Mesenchymal stem cell (in vitro differentiated cells and primary cell): ENCODE measurements around the gene ZNF284.
A peak's percentile ranks its signal among the peaks of the same experiment; 100 is the strongest.

Experiments used
- DNase-seq: peaks from one replicate; pipeline ENCODE4 v3.0.0-alpha.2; 2013
- H2AFZ ChIP-seq: one replicate; pipeline ENCODE4 v1.6.1; 2013; ENCODE audit warnings: low read depth, mild to moderate bottlenecking, control low read depth, inconsistent platforms, low read length, moderate library complexity
- H2AK5ac ChIP-seq: 2 replicates; pipeline ENCODE4 v1.6.1; 2013; ENCODE audit warnings: low read length, moderate library complexity, mild to moderate bottlenecking, inconsistent platforms; ENCODE audit not compliant: severe bottlenecking
- H2BK120ac ChIP-seq: one replicate; pipeline ENCODE4 v1.6.1; 2013; ENCODE audit warnings: low read depth, mild to moderate bottlenecking, inconsistent platforms, low read length, moderate library complexity
- H2BK12ac ChIP-seq, 2 experiments: one replicate each; pipeline ENCODE4 v1.6.1; 2013; ENCODE audit warnings: inconsistent platforms in 2 of 2, low read length in 2 of 2, mild to moderate bottlenecking in 2 of 2, moderate library complexity in 2 of 2, control low read depth in 1 of 2
- H2BK15ac ChIP-seq: one replicate; pipeline ENCODE4 v1.6.1; 2013; ENCODE audit warnings: mild to moderate bottlenecking, low read depth, inconsistent platforms; ENCODE audit not compliant: poor library complexity, severe bottlenecking
- H2BK5ac ChIP-seq: 2 replicates; pipeline ENCODE4 v1.6.1; 2013; ENCODE audit warnings: low read depth, mild to moderate bottlenecking, low read length, control low read depth, inconsistent platforms; ENCODE audit not compliant: poor library complexity, severe bottlenecking
- H3K14ac ChIP-seq, 2 experiments: one replicate each; pipeline ENCODE4 v1.6.1; 2013; ENCODE audit warnings: inconsistent platforms in 2 of 2, low read length in 2 of 2, control low read depth in 1 of 2, mild to moderate bottlenecking in 1 of 2, moderate library complexity in 1 of 2
- H3K18ac ChIP-seq, 2 experiments: one replicate each; pipeline ENCODE4 v1.6.1; 2013; ENCODE audit warnings: inconsistent platforms in 2 of 2, low read length in 2 of 2, control low read depth in 1 of 2, low read depth in 1 of 2, mild to moderate bottlenecking in 1 of 2
- H3K23ac ChIP-seq, 2 experiments: one replicate each; pipeline ENCODE4 v1.6.1; 2013; ENCODE audit warnings: inconsistent platforms in 2 of 2, low read length in 2 of 2, mild to moderate bottlenecking in 2 of 2, moderate library complexity in 2 of 2, control low read depth in 1 of 2
- H3K27ac ChIP-seq: 2 replicates; pipeline ENCODE4 v1.5.1; 2013; ENCODE audit warnings: mild to moderate bottlenecking, moderate library complexity, low read length, control low read depth, inconsistent platforms; ENCODE audit not compliant: poor library complexity, severe bottlenecking
- H3K27me3 ChIP-seq, 2 experiments: 2 replicates each; pipeline versions ENCODE4 v1.6.1 to v1.7.0; 2013; ENCODE audit warnings: low read length in 2 of 2, mild to moderate bottlenecking in 2 of 2, moderate library complexity in 2 of 2, control low read depth in 1 of 2, inconsistent platforms in 1 of 2; ENCODE audit not compliant: control insufficient read depth in 1 of 2, insufficient read depth in 1 of 2
- H3K36me3 ChIP-seq, 2 experiments: 2 replicates each; pipeline versions ENCODE4 v1.6.1 to v1.7.0; 2013; ENCODE audit warnings: low read length in 2 of 2, control low read depth in 1 of 2, inconsistent platforms in 1 of 2, low read depth in 1 of 2, mild to moderate bottlenecking in 1 of 2; ENCODE audit not compliant: insufficient read depth in 2 of 2, control insufficient read depth in 1 of 2
- H3K4ac ChIP-seq, 2 experiments: one replicate each; pipeline ENCODE4 v1.6.1; 2013; ENCODE audit warnings: inconsistent platforms in 2 of 2, low read length in 2 of 2, mild to moderate bottlenecking in 2 of 2, moderate library complexity in 2 of 2, control low read depth in 1 of 2, low read depth in 1 of 2
- H3K4me1 ChIP-seq: 2 replicates; pipeline ENCODE4 v1.6.1; 2013; ENCODE audit warnings: low read depth, low read length, control low read depth; ENCODE audit not compliant: control insufficient read depth, insufficient read depth
- H3K4me2 ChIP-seq: 2 replicates; pipeline ENCODE4 v1.6.1; 2013; ENCODE audit warnings: low read length, mild to moderate bottlenecking, inconsistent platforms; ENCODE audit not compliant: poor library complexity, severe bottlenecking
- H3K4me3 ChIP-seq, 2 experiments: 2 replicates each; pipeline versions ENCODE4 v1.5.1 to v1.7.0; 2013; ENCODE audit warnings: low read length in 2 of 2, mild to moderate bottlenecking in 2 of 2, control low read depth in 1 of 2, low read depth in 1 of 2; ENCODE audit not compliant: insufficient read depth in 1 of 2
- H3K79me1 ChIP-seq: replicated peaks from 2 replicates; pipeline ENCODE4 v1.6.1; 2013; ENCODE audit warnings: mild to moderate bottlenecking, control low read depth, low read length, inconsistent platforms; ENCODE audit not compliant: poor library complexity, severe bottlenecking
- H3K9ac ChIP-seq: 2 replicates; pipeline ENCODE4 v1.7.0; 2013; ENCODE audit warnings: mild to moderate bottlenecking, low read length, moderate library complexity
- H3K9me3 ChIP-seq: 2 replicates; pipeline ENCODE4 v1.7.0; 2013; ENCODE audit warnings: mild to moderate bottlenecking, low read length; ENCODE audit not compliant: control insufficient read depth
- H4K8ac ChIP-seq: one replicate; pipeline ENCODE4 v1.6.1; 2013; ENCODE audit warnings: inconsistent platforms, mild to moderate bottlenecking, low read length, moderate library complexity
- H4K91ac ChIP-seq: one replicate; pipeline ENCODE4 v1.6.1; 2013; ENCODE audit warnings: mild to moderate bottlenecking, low read length, inconsistent platforms
- WGBS: methylation state at CpG from one replicate; pipeline ENCODE4 v1.1.7; 2013; ENCODE audit warnings: mixed read lengths; 5-methylcytosine and 5-hydroxymethylcytosine counted together

ZNF284 gene

DNA sequence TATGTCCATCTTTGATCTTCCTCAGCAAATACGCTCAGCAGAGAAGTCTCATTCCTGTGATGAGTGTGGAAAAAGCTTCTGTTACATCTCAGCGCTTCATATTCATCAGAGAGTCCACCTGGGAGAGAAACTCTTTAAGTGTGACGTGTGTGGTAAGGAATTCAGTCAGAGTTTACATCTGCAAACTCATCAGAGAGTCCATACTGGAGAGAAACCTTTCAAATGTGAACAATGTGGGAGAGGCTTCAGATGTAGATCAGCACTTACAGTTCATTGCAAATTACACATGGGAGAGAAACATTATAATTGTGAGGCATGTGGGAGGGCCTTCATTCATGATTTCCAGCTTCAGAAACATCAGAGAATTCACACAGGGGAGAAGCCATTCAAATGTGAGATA is 5.7 kb upstream of the ZNF284 start:
- Histone ChIP-seq H3K9ac (no peak overlapping the region), H3K9me3 (peaks cover 61% of the 10 kb centered on the region), H3K23ac (no peak overlapping the region), H3K4me2 (no peak overlapping the region), H3K27me3 (no peaks in the 10 kb centered on the region), H3K36me3 (peaks cover 30 to 67% of the 10 kb centered on the region in 2 experiments), H2BK5ac (no peak overlapping the region), H3K4me1 (no peaks in the 10 kb centered on the region), H3K4me3 (peak overlapping the region in 1 of 2 experiments; percentile 60), H2BK120ac (no peak overlapping the region), H2BK15ac (no peak overlapping the region), H3K79me1 (no peaks in the 10 kb centered on the region), H3K14ac (no peak overlapping the region), H3K18ac (no peak overlapping the region), H3K27ac (no peak overlapping the region), H4K8ac (no peak overlapping the region), H2AK5ac (no peak overlapping the region), H2BK12ac (no peak overlapping the region), H3K4ac (no peak overlapping the region), H4K91ac (no peak overlapping the region), H2AFZ (no peak overlapping the region)
- DNase-seq = no peak
- WGBS = 56% methylated on average over 1 of the region's 3 CpGs

DNA sequence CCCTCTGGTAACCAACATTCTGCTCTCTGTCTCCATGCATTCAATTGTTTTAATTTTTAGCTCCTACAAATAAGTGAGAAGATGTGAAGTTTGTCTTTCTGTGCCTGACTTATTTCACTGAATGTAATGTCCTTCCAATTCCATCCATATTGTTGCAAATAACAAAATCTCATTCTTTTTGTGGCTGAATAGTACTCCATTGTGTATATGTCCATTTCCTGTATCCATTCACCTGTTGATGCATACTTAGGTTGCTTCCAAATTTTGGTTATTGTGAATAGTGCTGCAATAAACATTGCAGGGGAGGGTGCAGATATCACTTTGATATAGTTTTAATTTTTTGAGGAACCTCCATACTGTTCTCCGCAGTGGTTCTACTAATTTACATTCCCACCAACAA is 2.5 kb upstream of the ZNF284 start:
- H2BK120ac ChIP-seq = no peak overlapping the region
- peaks cover 42% of the 10 kb centered on the region for H3K9me3 ChIP-seq
- H4K91ac ChIP-seq = no peak overlapping the region
- H3K4me1 ChIP-seq = peaks cover 3% of the 10 kb centered on the region
- no peak overlapping the region for H2BK12ac ChIP-seq
- no peak overlapping the region for H3K4me2 ChIP-seq
- no peak overlapping the region for H2BK5ac ChIP-seq
- H3K79me1 ChIP-seq = peaks cover 9% of the 10 kb centered on the region
- no peaks in the 10 kb centered on the region for H3K27me3 ChIP-seq
- H3K14ac ChIP-seq = no peak overlapping the region
- no peak overlapping the region for H4K8ac ChIP-seq
- no peak overlapping the region for H3K4ac ChIP-seq
- no peak overlapping the region for H3K4me3 ChIP-seq
- no CpG with 5 or more reads among the region's 1 CpG for WGBS
- no peak overlapping the region for H3K9ac ChIP-seq
- no peak overlapping the region for H2AFZ ChIP-seq
- H3K27ac ChIP-seq = no peak overlapping the region
- no peak overlapping the region for H3K23ac ChIP-seq
- H3K18ac ChIP-seq = no peak overlapping the region
- no peak overlapping the region for H2AK5ac ChIP-seq
- peaks cover 18 to 36% of the 10 kb centered on the region in 2 experiments for H3K36me3 ChIP-seq
- no peak overlapping the region for H2BK15ac ChIP-seq
- no peak for DNase-seq

DNA sequence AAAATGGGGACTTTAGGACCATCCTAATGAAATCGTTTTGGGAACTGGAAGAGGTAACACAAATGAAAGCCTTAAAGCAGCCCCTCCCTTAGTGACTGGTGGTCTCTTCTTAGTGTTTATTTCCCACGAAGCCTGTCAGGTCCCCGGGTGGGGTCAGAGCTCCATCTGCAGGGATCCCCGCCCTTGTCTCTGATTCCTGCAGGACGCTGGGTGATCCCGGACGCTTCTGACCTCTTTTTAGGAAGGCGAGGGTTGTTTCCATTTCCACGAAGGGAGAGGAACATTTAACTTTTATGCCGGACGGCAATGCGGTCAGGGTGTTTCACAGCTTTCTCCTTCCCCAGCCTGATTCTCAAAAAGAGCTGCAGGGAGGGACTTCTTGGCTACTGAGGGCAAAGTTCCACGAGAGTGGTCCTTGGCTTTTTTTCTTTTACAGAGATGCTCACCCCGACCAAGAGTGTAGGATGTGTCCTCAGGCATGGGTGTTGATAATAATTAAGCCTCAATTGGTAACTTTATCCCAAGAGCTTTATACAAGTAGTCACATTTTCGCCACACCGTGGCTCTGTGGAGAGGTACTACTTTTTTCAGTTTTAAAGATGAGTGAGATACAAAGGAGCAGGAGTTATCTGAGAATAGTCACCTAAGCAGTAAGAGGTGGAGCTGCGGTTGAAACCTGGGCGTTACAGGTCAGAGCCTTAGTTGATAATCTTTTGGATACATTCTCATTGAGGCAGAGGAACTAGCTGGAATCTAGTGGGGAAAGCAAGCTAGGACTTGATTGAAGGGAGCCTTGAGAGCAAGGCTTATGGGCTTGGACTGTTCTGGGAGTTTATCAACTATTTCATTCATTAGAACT is 813 bp downstream of the ZNF284 start:
- Histone ChIP-seq H3K4ac (no peak overlapping the region), H3K18ac (peak overlapping the region in 1 of 2 experiments; percentile 44), H3K4me3 (peak overlapping the region; percentile 69 to 99), H3K23ac (no peak overlapping the region), H3K36me3 (peaks cover 0 to 14% of the 10 kb centered on the region in 2 experiments), H3K9ac (peak overlapping the region; percentile 88), H2BK120ac (no peak overlapping the region), H2BK12ac (no peak overlapping the region), H3K14ac (no peak overlapping the region), H4K91ac (no peak overlapping the region), H2BK15ac (no peak overlapping the region), H3K79me1 (peaks cover 19% of the 10 kb centered on the region), H4K8ac (no peak overlapping the region), H3K4me2 (peak overlapping the region; percentile 64), H2AFZ (no peak overlapping the region), H3K27ac (no peak overlapping the region), H3K4me1 (peaks cover 3% of the 10 kb centered on the region), H2AK5ac (no peak overlapping the region), H2BK5ac (no peak overlapping the region), H3K27me3 (no peaks in the 10 kb centered on the region), H3K9me3 (peaks cover 9% of the 10 kb centered on the region)
- peak; percentile 16 for DNase-seq
- 33% methylated on average over 18 of the region's 18 CpGs for WGBS

DNA sequence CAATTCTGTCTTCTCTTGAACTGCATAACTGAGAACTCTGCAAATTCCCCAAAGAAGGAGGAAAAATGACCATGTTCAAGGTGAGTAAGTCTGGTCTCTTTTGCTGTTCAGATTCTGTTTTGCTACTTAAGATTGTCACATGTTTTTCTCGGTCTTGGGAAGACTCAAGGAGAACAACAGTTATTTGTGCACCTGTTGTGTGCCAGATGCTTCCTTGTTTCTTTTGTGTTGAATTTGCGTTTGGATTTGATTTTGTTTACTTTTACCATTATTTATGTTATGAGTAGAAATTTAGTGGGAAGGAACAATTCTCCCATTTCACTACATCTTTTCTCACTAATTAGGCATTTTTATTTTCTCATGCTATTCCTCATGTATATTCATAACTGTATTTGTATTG is 4.4 kb downstream of the ZNF284 start:
- H3K4me3 ChIP-seq = no peak overlapping the region
- no peak overlapping the region for H4K8ac ChIP-seq
- peaks cover 13 to 33% of the 10 kb centered on the region in 2 experiments for H3K36me3 ChIP-seq
- H2BK12ac ChIP-seq = no peak overlapping the region
- no peaks in the 10 kb centered on the region for H3K9me3 ChIP-seq
- H2BK5ac ChIP-seq = no peak overlapping the region
- no peak overlapping the region for H3K27ac ChIP-seq
- WGBS = 93% methylated on average over 1 of the region's 2 CpGs
- H4K91ac ChIP-seq = no peak overlapping the region
- no peak overlapping the region for H3K18ac ChIP-seq
- no peak overlapping the region for H2AK5ac ChIP-seq
- no peak overlapping the region for H2AFZ ChIP-seq
- no peak for DNase-seq
- H3K23ac ChIP-seq = no peak overlapping the region
- no peak overlapping the region for H3K4me2 ChIP-seq
- H3K9ac ChIP-seq = no peak overlapping the region
- no peak overlapping the region for H2BK120ac ChIP-seq
- no peak overlapping the region for H3K14ac ChIP-seq
- H3K4me1 ChIP-seq = peaks cover 3% of the 10 kb centered on the region
- H2BK15ac ChIP-seq = no peak overlapping the region
- no peak overlapping the region for H3K4ac ChIP-seq
- no peaks in the 10 kb centered on the region for H3K27me3 ChIP-seq
- H3K79me1 ChIP-seq = peaks cover 22% of the 10 kb centered on the region
